NCI-H2081 treated with DMSO at 0.1 percent for 48 hours (cell line): ENCODE measurements around the gene E2F1.
A peak's percentile ranks its signal among the peaks of the same experiment; 100 is the strongest.

ENCODE experiments used
- DNase-seq: peaks from one replicate; lab custom pipeline; 2025; lab: John Stamatoyannopoulos, UW

E2F1 gene

GRCh38 chr20:33671573-33672288 lies 14.5 kb downstream of the E2F1 start:
- DNase-seq = no peak

GRCh38 chr20:33670715-33671499 lies 15.3 kb downstream of the E2F1 start:
- DNase-seq = no peak

- DNase-seq = no peak
These were observed 16.1 kb downstream of the E2F1 start for GRCh38 chr20:33669873-33670640.

GRCh38 chr20:33669224-33669623 lies 17.0 kb downstream of the E2F1 start:
- DNase-seq = no peak

GRCh38 chr20:33668466-33669155 lies 17.6 kb downstream of the E2F1 start:
- DNase-seq = no peak

- DNase-seq = no peak
These were observed 18.3 kb downstream of the E2F1 start for GRCh38 chr20:33667676-33668465.

GRCh38 chr20:33667245-33667675 lies 18.9 kb downstream of the E2F1 start:
- DNase-seq = no peak

GRCh38 chr20:33666293-33667244 lies 19.6 kb downstream of the E2F1 start, which contains the start of gene ACTL10:
Gene ACTL10, plus strand, starts transcription at chr20:33666943. Its CDS starts 555 bp downstream, at chr20:33667498.
- peak; percentile 73 for DNase-seq

- no peak for DNase-seq
These were observed 21.4 kb downstream of the E2F1 start for GRCh38 chr20:33664762-33665144.

- DNase-seq = no peak
These were observed 22.0 kb downstream of the E2F1 start for GRCh38 chr20:33664085-33664761.

- no peak for DNase-seq
These were observed 22.8 kb downstream of the E2F1 start for GRCh38 chr20:33663161-33664084.

- DNase-seq = no peak
These were observed 24.0 kb downstream of the E2F1 start, which contains the start of gene C20orf144 for GRCh38 chr20:33662172-33662571. Gene C20orf144, plus strand, starts transcription at chr20:33662327. Its CDS starts 19 bp downstream, at chr20:33662346.

GRCh38 chr20:33660685-33661058 lies 25.5 kb downstream of the E2F1 start:
- no peak for DNase-seq

- no peak for DNase-seq
These were observed 26.0 kb downstream of the E2F1 start for GRCh38 chr20:33660035-33660684.

GRCh38 chr20:33659341-33660034 lies 26.7 kb downstream of the E2F1 start:
- DNase-seq = no peak

GRCh38 chr20:33658929-33659328 lies 27.3 kb downstream of the E2F1 start:
- no peak for DNase-seq

GRCh38 chr20:33658510-33658909 lies 27.7 kb downstream of the E2F1 start:
- DNase-seq = no peak
